Ascending aorta (tissue), 2 donors: ENCODE measurements around the gene GPD2. TPM values are rescaled to one million over a fixed set of nuclear protein-coding genes. Genes with fewer than 3 reads are reported as not detected.
"Not testable (repeated sequence)": the region's sequence is repeated elsewhere in the genome, so short reads cannot be mapped to it uniquely, and the experiment has no call there.

Source experiments
- DNase-seq, 2 donors: peaks; one replicate each; pipeline ENCODE4 v3.0.0-alpha.2; 2019; ENCODE audit warnings: low spot score in 2 of 2
- H3K27ac ChIP-seq, 2 donors: fragments of 200-600 bp; sonication (generic); one replicate each; pipeline ENCODE4 v1.5.1; 2016 to 2017; ENCODE audit warnings: mild to moderate bottlenecking in 1 of 2
- H3K27me3 ChIP-seq: fragments of 200-600 bp; sonication (generic); one replicate; pipeline ENCODE4 v1.5.1; 2017
- H3K36me3 ChIP-seq, 2 donors: fragments of 200-600 bp; sonication (generic); one replicate each; pipeline ENCODE4 v1.5.1; 2016
- H3K4me1 ChIP-seq, 2 donors: fragments of 200-600 bp; sonication (generic); one replicate each; pipeline ENCODE4 v1.5.1; 2016 to 2017; ENCODE audit warnings: mild to moderate bottlenecking in 1 of 2
- H3K4me3 ChIP-seq, 2 donors: fragments of 200-600 bp; sonication (generic); one replicate each; pipeline ENCODE4 v1.5.1; 2016 to 2017; ENCODE audit warnings: mild to moderate bottlenecking in 1 of 2
- H3K9me3 ChIP-seq, 2 donors: fragments of 200-600 bp; sonication (generic); one replicate each; pipeline ENCODE4 v1.5.1; 2016
- CTCF ChIP-seq, 3 experiments: fragments of 200-600 bp in 2 of 3; fragments of 450-650 bp in 1 of 3; sonication (generic) in 2 of 3; IDR thresholded peaks; one replicate each; pipeline ENCODE4 v1.5.1; 2016 to 2019; ENCODE audit warnings: antibody characterized with exemption in 3 of 3, mild to moderate bottlenecking in 1 of 3, moderate library complexity in 1 of 3
- intact Hi-C: fragments of 100-400 bp; cut with DNase I; formaldehyde crosslinking; loops from one replicate; pipeline ENCODE4 v1.15.1; 2023
- total RNA-seq: library from RNA; depleted of rRNA; stranded (reverse); fragments of >200 nt; gene quantifications from one replicate; pipeline ENCODE4 v1.1.0, GENCODE V29; 2016

Gene GPD2
- total RNA-seq, 1 donor from 2014 or later = 20.0 TPM

- Histone ChIP-seq H3K4me3 (no peak overlapping the region), H3K4me1 (no peaks in the 10 kb centered on the region), H3K36me3 (no peaks in the 10 kb centered on the region), H3K27ac (no peak overlapping the region), H3K9me3 (no peaks in the 10 kb centered on the region), H3K27me3 (no peaks in the 10 kb centered on the region)
- intact Hi-C loops = no loop called here
- DNase-seq = no peak
- TF ChIP-seq CTCF (IDR thresholded peaks at IDR 0.05) = no peak
Measured at GRCh38 chr2:156489195-156489594, 53.0 kb downstream of the GPD2 start.

- Histone ChIP-seq H3K27me3 (no peaks in the 10 kb centered on the region), H3K4me1 (no peaks in the 10 kb centered on the region), H3K9me3 (no peaks in the 10 kb centered on the region), H3K27ac (no peak overlapping the region), H3K4me3 (no peak overlapping the region), H3K36me3 (no peaks in the 10 kb centered on the region)
- intact Hi-C loops = no loop called here
- no peak for DNase-seq
- TF ChIP-seq CTCF (IDR thresholded peaks at IDR 0.05) = no peak
Measured at GRCh38 chr2:156489750-156490465, 53.7 kb downstream of the GPD2 start.

GRCh38 chr2:156490466-156490840, 54.3 kb downstream of the GPD2 start:
- intact Hi-C loops = no loop called here
- Histone ChIP-seq H3K4me3 (no peak overlapping the region), H3K4me1 (no peaks in the 10 kb centered on the region)

GRCh38 chr2:156491176-156491575, 55.0 kb downstream of the GPD2 start:
- H3K4me3 ChIP-seq = no peak overlapping the region
- TF ChIP-seq CTCF (IDR thresholded peaks at IDR 0.05) = no peak
- no peaks in the 10 kb centered on the region for H3K27me3 ChIP-seq
- H3K27ac ChIP-seq = no peak overlapping the region
- H3K4me1 ChIP-seq = no peaks in the 10 kb centered on the region
- no peaks in the 10 kb centered on the region for H3K36me3 ChIP-seq
- H3K9me3 ChIP-seq = no peaks in the 10 kb centered on the region
- intact Hi-C loops = no loop called here
- DNase-seq = no peak

More at GRCh38 chr2:156490466-156490840, 54.3 kb downstream of the GPD2 start:
- TF ChIP-seq CTCF (IDR thresholded peaks at IDR 0.05) = no peak
- no peak overlapping the region for H3K27ac ChIP-seq
- DNase-seq = no peak
- H3K27me3 ChIP-seq = no peaks in the 10 kb centered on the region
- H3K9me3 ChIP-seq = no peaks in the 10 kb centered on the region
- H3K36me3 ChIP-seq = no peaks in the 10 kb centered on the region

GRCh38 chr2:156492979-156493378, 56.8 kb downstream of the GPD2 start:
- Histone ChIP-seq H3K36me3 (no peaks in the 10 kb centered on the region), H3K4me3 (no peak overlapping the region), H3K27me3 (no peaks in the 10 kb centered on the region), H3K4me1 (no peaks in the 10 kb centered on the region), H3K9me3 (no peaks in the 10 kb centered on the region), H3K27ac (no peak overlapping the region)
- no peak for DNase-seq
- no peak for TF ChIP-seq CTCF (IDR thresholded peaks at IDR 0.05)
- intact Hi-C loops = no loop called here

GRCh38 chr2:156495998-156496397, 59.8 kb downstream of the GPD2 start:
- intact Hi-C loops, H3K27me3 ChIP-seq, H3K4me3 ChIP-seq, H3K36me3 ChIP-seq, H3K27ac ChIP-seq, DNase-seq, H3K4me1 ChIP-seq, H3K9me3 ChIP-seq: not testable (repeated sequence)
